ENCODE measurements around the gene PTPN4.

The PTPN4 gene

DNA sequence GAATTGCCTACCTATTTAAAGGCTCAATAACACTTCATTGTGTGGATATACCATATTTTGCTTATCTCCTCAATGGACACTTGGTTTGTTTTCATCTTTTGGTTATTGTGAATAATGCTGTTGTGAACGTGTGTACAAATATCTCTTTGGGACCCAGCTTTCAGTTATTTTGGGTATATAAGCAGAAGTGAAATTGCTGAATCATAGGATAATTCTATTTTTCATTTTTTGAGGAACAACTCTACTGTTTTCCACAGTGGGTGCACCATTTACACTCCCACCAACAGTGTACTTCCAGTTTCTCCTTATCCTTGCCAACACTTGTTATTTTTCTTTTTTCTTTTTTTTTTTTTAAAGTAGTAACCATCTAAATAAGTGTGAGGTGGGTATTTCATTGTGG, 29.0 kb downstream of the PTPN4 start:
- TF ChIP-seq, protein P1, sequence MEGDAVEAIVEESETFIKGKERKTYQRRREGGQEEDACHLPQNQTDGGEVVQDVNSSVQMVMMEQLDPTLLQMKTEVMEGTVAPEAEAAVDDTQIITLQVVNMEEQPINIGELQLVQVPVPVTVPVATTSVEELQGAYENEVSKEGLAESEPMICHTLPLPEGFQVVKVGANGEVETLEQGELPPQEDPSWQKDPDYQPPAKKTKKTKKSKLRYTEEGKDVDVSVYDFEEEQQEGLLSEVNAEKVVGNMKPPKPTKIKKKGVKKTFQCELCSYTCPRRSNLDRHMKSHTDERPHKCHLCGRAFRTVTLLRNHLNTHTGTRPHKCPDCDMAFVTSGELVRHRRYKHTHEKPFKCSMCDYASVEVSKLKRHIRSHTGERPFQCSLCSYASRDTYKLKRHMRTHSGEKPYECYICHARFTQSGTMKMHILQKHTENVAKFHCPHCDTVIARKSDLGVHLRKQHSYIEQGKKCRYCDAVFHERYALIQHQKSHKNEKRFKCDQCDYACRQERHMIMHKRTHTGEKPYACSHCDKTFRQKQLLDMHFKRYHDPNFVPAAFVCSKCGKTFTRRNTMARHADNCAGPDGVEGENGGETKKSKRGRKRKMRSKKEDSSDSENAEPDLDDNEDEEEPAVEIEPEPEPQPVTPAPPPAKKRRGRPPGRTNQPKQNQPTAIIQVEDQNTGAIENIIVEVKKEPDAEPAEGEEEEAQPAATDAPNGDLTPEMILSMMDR (IDR thresholded peaks at IDR 0.05; ENCODE audit: low read depth, low read length, missing control alignments), result no peak
- H3K4me3 ChIP-seq (ENCODE audit: low read depth, low read length), result no peak overlapping the region
- no peak for DNase-seq (ENCODE audit: low read depth)

DNA sequence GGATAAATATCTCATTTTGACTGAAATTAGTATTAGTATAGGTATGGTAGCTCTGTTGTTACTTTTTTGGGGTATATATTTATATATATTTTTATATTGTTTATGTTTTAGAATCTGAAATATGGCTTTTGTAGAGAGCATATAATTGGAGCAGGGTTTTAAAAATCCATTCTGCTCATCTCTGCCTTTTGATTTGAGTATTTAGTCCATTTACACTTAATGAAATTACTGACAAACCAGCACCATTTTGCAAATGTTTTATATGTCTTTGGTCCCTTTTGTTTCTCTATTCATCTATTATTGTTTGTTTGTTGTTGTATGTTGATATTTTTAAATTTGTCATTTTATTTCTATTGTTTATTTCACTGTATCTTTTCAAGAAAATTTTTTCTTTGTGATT, 30.7 kb downstream of the PTPN4 start:
- DNase-seq (ENCODE audit: low read depth), result no peak
- TF ChIP-seq, protein P1 (IDR thresholded peaks at IDR 0.05; ENCODE audit: low read depth, low read length, missing control alignments), result no peak
- no peak overlapping the region for H3K4me3 ChIP-seq (ENCODE audit: low read depth, low read length)

DNA sequence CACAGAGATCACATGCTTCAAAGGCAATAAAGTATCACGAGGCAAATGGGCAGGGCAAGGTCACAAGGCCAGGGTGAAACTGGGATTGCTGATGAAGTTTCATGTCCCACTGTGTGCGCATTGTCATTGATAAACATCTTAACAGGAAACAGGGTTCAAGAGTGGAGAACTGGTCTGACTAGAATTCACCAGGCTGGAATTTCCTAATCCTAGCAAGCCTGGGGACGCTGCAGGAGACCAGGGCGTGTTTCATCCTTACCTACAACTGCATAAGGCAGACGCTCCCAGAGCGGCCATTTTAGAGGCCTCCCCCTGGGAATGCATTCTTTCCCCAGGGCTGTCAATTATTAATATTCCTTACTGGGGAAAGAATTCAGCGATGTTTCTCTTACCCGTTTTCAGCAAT, 33.2 kb downstream of the PTPN4 start:
- TF ChIP-seq, protein P1 (IDR thresholded peaks at IDR 0.05; ENCODE audit: low read depth, low read length, missing control alignments), result no peak
- DNase-seq (ENCODE audit: low read depth), result no peak
- no peak overlapping the region for H3K4me3 ChIP-seq (ENCODE audit: low read depth, low read length)

DNA sequence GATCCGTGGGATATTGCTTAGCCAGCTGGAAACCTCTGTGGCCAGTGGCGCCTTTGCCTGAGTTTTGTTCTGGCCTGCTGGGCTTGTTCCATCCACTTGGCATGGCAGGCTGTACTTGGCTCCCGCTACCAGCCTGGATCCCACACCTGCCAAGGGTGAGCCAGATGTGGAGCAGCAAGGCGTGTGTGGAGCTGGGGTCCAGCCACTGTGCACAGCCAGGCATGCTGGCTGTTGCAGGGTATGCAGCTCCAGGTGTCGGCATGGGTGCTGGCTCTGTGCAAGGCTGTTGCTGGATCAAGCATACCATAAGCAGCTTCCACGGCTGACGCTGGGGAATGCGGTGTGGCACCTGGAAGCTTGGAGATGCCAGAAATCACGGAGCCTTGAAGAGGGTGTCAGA, 34.5 kb downstream of the PTPN4 start:
- TF ChIP-seq, protein P1 (IDR thresholded peaks at IDR 0.05; ENCODE audit: low read depth, low read length, missing control alignments), result no peak
- no peak overlapping the region for H3K4me3 ChIP-seq (ENCODE audit: low read depth, low read length)
- no peak for DNase-seq (ENCODE audit: low read depth)

DNA sequence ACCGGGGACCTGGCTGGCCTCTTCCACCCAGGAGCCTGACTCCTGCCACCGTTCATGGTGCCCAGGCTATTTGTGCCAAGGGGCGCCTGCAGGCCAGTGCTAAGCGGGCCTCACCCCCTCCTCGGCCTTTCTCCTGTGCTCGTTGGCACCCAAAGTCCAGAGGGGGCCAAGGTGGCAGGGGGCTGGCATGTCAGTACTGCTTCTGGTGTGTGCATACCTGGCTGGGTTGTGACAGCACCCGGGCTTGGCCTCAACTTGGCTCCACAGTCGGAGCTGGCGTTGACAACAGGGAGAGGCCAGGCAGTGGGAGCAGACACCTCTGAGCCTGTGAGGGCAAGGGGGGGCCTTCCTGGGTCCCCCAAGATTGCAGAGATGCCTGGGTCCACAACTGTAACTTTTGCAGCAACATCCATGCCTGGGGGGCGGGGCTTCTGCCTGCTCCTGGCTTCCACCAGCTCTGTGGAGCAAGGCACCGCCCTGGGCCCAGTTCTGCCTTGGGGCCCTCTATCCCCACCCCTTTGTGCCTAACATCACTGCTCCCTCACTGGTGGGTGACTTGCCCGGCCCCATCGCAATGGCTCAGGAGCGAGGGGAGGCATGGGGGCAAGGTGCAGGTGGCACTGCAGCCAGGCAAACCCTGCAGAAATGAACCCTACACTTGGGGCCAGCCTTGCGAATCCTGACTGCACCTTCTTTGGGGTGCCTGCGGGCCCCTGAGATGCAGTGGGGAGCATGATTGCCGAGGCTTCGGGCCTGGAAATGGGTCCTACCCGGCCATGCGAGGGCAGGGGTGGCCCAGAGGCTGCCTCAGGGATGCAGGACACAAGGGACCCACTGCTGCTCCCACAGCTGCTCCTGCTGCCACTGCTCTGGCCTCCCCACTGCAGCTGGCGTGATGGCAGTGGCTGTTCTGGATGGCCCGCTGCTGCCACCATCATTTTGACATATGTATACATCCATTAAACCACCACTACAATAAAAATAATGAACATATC, 35.9 kb downstream of the PTPN4 start:
- TF ChIP-seq, protein P1 (IDR thresholded peaks at IDR 0.05; ENCODE audit: low read depth, low read length, missing control alignments), result no peak
- no peak overlapping the region for H3K4me3 ChIP-seq (ENCODE audit: low read depth, low read length)
- DNase-seq (ENCODE audit: low read depth), result no peak

DNA sequence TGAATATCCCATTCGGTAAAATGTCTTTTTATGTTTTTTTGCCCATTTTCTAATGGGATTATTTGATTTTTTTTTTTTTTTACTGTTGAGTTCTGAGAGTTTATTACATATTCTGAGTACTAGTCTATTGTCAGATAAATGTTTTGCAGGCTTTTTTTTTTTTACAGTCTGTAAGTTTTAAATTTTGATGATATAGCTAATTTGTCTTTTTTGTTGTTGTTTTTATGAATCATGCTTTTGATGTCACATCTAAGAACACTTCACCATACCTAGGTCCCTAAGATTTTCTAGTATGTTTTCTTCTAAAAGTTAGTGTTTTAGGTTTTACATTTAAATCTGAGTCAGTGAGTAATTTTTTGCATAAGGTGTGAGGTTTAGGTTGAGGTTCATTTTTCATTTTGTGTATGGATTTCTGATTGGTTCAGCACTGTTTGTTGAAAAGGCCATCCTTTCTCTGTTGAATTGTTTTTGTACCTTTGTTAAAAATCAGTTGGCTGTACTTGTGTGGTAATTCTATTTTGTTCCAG, 40.7 kb downstream of the PTPN4 start:
- DNase-seq (ENCODE audit: low read depth), result no peak
- TF ChIP-seq, protein P1 (IDR thresholded peaks at IDR 0.05; ENCODE audit: low read depth, low read length, missing control alignments), result no peak
- no peak overlapping the region for H3K4me3 ChIP-seq (ENCODE audit: low read depth, low read length)
